ENCODE results near the gene PEAR1. TPM values are rescaled to one million over a fixed set of nuclear protein-coding genes. Genes with fewer than 3 reads are reported as not detected.

PEAR1 gene
- total RNA-seq, 1 experiment from 2014 or later = 0.18 TPM

- H3K9me3 ChIP-seq = no peaks in the 10 kb centered on the region
- TF ChIP-seq, protein P1, sequence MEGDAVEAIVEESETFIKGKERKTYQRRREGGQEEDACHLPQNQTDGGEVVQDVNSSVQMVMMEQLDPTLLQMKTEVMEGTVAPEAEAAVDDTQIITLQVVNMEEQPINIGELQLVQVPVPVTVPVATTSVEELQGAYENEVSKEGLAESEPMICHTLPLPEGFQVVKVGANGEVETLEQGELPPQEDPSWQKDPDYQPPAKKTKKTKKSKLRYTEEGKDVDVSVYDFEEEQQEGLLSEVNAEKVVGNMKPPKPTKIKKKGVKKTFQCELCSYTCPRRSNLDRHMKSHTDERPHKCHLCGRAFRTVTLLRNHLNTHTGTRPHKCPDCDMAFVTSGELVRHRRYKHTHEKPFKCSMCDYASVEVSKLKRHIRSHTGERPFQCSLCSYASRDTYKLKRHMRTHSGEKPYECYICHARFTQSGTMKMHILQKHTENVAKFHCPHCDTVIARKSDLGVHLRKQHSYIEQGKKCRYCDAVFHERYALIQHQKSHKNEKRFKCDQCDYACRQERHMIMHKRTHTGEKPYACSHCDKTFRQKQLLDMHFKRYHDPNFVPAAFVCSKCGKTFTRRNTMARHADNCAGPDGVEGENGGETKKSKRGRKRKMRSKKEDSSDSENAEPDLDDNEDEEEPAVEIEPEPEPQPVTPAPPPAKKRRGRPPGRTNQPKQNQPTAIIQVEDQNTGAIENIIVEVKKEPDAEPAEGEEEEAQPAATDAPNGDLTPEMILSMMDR (IDR thresholded peaks at IDR 0.05; ENCODE audit: insufficient read depth in 1 of 2, low read depth in 1 of 2, low read length in 1 of 2, severe bottlenecking in 1 of 2, unreplicated experiment in 1 of 2) = no peak
- H3K4me3 ChIP-seq (ENCODE audit: low read depth, low read length) = no peak overlapping the region
- H3K36me3 ChIP-seq (ENCODE audit: control insufficient read depth, insufficient read depth, low read length) = no peaks in the 10 kb centered on the region
- intact Hi-C loops (cut with micrococcal nuclease; ENCODE audit: unreplicated experiment) = no loop called here
- H3K27me3 Mint-ChIP-seq (ENCODE audit: insufficient read depth, unreplicated experiment) = peaks cover 12% of the 10 kb centered on the region
- H3K4me1 ChIP-seq = peaks cover 4% of the 10 kb centered on the region; the same call in 1 of the 2 replicates
- no peak overlapping the region for H3K4me3 Mint-ChIP-seq (ENCODE audit: unreplicated experiment)
- no TSS peak for BruUV-seq (replicated peaks)
- ChIA-PET POLR2A (interaction anchor here (0.7 kb wide), 1 partner anchor 162 kb away, joined by 3 read pairs; no protein-coding TSS in a partner anchor), CTCF (interaction anchor here (0.7 to 2.0 kb wide), 5 partner anchors 28 to 198 kb away, joined by 3 to 6 read pairs (median 4); partner anchors contain the start of gene INSRR)
- H3K9me3 Mint-ChIP-seq (ENCODE audit: unreplicated experiment) = no peaks in the 10 kb centered on the region
- no peaks in the 10 kb centered on the region for H3K4me1 Mint-ChIP-seq (ENCODE audit: low read depth, unreplicated experiment)
- H3K36me3 Mint-ChIP-seq (ENCODE audit: insufficient read depth, unreplicated experiment) = no peaks in the 10 kb centered on the region
- no peaks in the 10 kb centered on the region for H3K27me3 ChIP-seq (replicated peaks; ENCODE audit: control insufficient read depth, insufficient read depth, low read length)
- DNase-seq = no peak
- H3K27ac Mint-ChIP-seq (ENCODE audit: unreplicated experiment) = no peak overlapping the region
Measured at GRCh38 chr1:156887317-156887716, 6.2 kb upstream of the PEAR1 start.

DNA sequence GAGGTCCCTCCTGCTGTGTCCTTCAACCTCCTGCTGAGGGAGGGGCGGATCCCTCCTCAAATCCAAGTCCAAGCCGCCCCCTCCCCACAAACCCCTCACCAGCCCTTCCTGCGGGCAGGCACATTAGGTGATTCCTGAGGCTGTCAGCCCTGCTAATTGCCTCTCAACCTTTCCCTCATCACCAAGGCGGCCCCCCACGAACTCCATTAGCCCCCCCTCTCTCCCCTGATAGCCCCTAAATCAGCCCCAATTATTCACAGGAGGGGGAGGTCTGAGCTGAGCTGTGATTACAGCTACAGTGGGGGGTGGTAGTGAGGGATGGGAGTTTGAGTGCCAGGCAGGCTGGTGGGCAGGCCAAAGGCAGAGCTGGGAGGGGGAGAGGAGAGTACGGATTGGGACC, 5.8 kb upstream of the PEAR1 start:
- H3K36me3 ChIP-seq (ENCODE audit: control insufficient read depth, insufficient read depth, low read length) = no peaks in the 10 kb centered on the region
- H3K4me3 Mint-ChIP-seq (ENCODE audit: unreplicated experiment) = no peak overlapping the region
- H3K9me3 ChIP-seq = no peaks in the 10 kb centered on the region
- TF ChIP-seq, protein P1 (IDR thresholded peaks at IDR 0.05; ENCODE audit: insufficient read depth in 1 of 2, low read depth in 1 of 2, low read length in 1 of 2, severe bottlenecking in 1 of 2, unreplicated experiment in 1 of 2) = no peak
- H3K9me3 Mint-ChIP-seq (ENCODE audit: unreplicated experiment) = no peaks in the 10 kb centered on the region
- H3K4me3 ChIP-seq (ENCODE audit: low read depth, low read length) = no peak overlapping the region
- no peaks in the 10 kb centered on the region for H3K27me3 ChIP-seq (replicated peaks; ENCODE audit: control insufficient read depth, insufficient read depth, low read length)
- no peak for DNase-seq
- ChIA-PET POLR2A (interaction anchor here (0.7 kb wide), 1 partner anchor 162 kb away, joined by 3 read pairs; no protein-coding TSS in a partner anchor), CTCF (interaction anchor here (0.7 to 2.0 kb wide), 4 partner anchors 30 to 198 kb away, joined by 3 to 6 read pairs (median 4); no protein-coding TSS in a partner anchor)
- BruUV-seq (replicated peaks) = no TSS peak
- no peaks in the 10 kb centered on the region for H3K36me3 Mint-ChIP-seq (ENCODE audit: insufficient read depth, unreplicated experiment)
- no peaks in the 10 kb centered on the region for H3K4me1 Mint-ChIP-seq (ENCODE audit: low read depth, unreplicated experiment)
- H3K27ac Mint-ChIP-seq (ENCODE audit: unreplicated experiment) = no peak overlapping the region
- peaks cover 12% of the 10 kb centered on the region for H3K27me3 Mint-ChIP-seq (ENCODE audit: insufficient read depth, unreplicated experiment)
- peaks cover 4% of the 10 kb centered on the region; the same call in 1 of the 2 replicates for H3K4me1 ChIP-seq
- intact Hi-C loops (cut with micrococcal nuclease; ENCODE audit: unreplicated experiment) = no loop called here

DNA sequence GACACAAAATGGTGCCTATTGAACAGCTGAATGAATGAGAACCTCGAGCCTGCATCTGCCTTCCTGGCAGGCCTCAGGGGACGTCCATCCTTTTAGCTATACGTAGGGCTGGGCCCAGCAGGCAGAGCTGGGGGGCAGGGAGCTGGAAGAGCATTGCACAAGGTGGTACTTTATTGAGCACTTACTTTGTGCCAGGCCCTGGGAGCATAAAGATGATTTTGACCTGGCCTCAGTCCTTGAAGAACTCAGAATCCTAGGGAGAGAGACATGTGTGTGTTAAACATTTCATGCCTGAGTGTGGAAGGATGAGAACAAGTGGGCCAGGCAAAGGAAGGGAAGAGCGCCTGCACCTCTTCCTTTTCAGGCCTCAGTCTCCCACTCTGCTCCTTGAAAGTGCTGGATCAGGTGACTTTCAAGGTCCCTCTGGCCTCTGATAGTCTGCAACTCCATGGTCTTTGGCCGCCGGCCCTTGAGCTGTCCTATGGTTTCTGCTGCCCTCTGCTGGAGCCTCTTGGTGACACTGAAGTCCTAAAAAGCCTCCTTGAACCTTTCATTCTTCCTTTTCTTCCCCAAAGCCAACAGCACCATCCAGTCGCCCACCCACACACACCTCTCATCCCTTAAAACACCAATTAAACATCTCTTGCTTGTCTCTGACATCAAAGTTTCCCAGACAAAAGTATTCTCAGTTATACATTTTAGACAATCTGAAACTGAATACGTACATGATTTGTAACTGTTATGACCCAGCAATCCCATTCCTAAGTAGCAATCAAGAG, 3.5 kb upstream of the PEAR1 start:
- intact Hi-C loops (cut with micrococcal nuclease; ENCODE audit: unreplicated experiment) = loop anchor here (1.0 kb wide), 5 partner anchors 30 to 201 kb away; partner anchors contain the start of gene NTRK1
- H3K27me3 ChIP-seq (replicated peaks; ENCODE audit: control insufficient read depth, insufficient read depth, low read length) = no peaks in the 10 kb centered on the region
- H3K9me3 Mint-ChIP-seq (ENCODE audit: unreplicated experiment) = no peaks in the 10 kb centered on the region
- H3K4me1 Mint-ChIP-seq (ENCODE audit: low read depth, unreplicated experiment) = peaks cover 3% of the 10 kb centered on the region
- no peak overlapping the region for H3K4me3 Mint-ChIP-seq (ENCODE audit: unreplicated experiment)
- ChIA-PET POLR2A (interaction anchor here (0.6 kb wide), 1 partner anchor 139 kb away, joined by 3 read pairs; no protein-coding TSS in a partner anchor), CTCF (interaction anchor here (0.6 to 1.9 kb wide), 18 partner anchors 9 to 657 kb away, joined by 3 to 15 read pairs (median 4); no protein-coding TSS in a partner anchor)
- TF ChIP-seq, protein P1 (IDR thresholded peaks at IDR 0.05; ENCODE audit: insufficient read depth in 1 of 2, low read depth in 1 of 2, low read length in 1 of 2, severe bottlenecking in 1 of 2, unreplicated experiment in 1 of 2) = peak; percentile 80 to 90
- DNase-seq = peak; percentile 80 to 84
- no peaks in the 10 kb centered on the region for H3K9me3 ChIP-seq
- no peak overlapping the region for H3K27ac Mint-ChIP-seq (ENCODE audit: unreplicated experiment)
- no peak overlapping the region for H3K4me3 ChIP-seq (ENCODE audit: low read depth, low read length)
- BruUV-seq (replicated peaks) = no TSS peak
- H3K4me1 ChIP-seq = peaks cover 14% of the 10 kb centered on the region
- H3K36me3 Mint-ChIP-seq (ENCODE audit: insufficient read depth, unreplicated experiment) = no peaks in the 10 kb centered on the region
- no peaks in the 10 kb centered on the region for H3K36me3 ChIP-seq (ENCODE audit: control insufficient read depth, insufficient read depth, low read length)
- peaks cover 12% of the 10 kb centered on the region for H3K27me3 Mint-ChIP-seq (ENCODE audit: insufficient read depth, unreplicated experiment)
